WTC11 (cell line): ENCODE results near the gene PAM. TPM values are rescaled to one million over a fixed set of nuclear protein-coding genes. Genes with fewer than 3 reads are reported as not detected.
A peak's percentile ranks its signal among the peaks of the same experiment; 100 is the strongest.

Experiments
- ATAC-seq: fragments of 200-7000 bp; cut with Tn5 transposase; 2 replicates; pipeline ENCODE4 v1.10.0; 2021; ENCODE audit warnings: mild to moderate bottlenecking, moderate library complexity
- CTCF ChIA-PET: fragments of 300-600 bp; sonication (Branson Sonifier 250); formaldehyde crosslinking; loops from one replicate; lab custom pipeline; 2021; ENCODE audit warnings: antibody characterized with exemption; lab: Charles Lee
- POLR2A ChIA-PET: fragments of 350-600 bp; sonication (Branson Sonifier 250); formaldehyde crosslinking; loops from one replicate; lab custom pipeline; 2021; ENCODE audit warnings: antibody characterized with exemption; lab: Charles Lee
- DNase-seq: peaks from one replicate; pipeline ENCODE4 v3.0.0; 2021; ENCODE audit warnings: low spot score
- H3K27ac Mint-ChIP-seq: 2 replicates; pipeline ENCODE4 v1.8.0; 2021; ENCODE audit warnings: mixed read lengths
- H3K27me3 Mint-ChIP-seq: 2 replicates; pipeline ENCODE4 v1.8.0; 2021; ENCODE audit warnings: low read depth, mild to moderate bottlenecking, moderate library complexity, mixed read lengths
- H3K36me3 Mint-ChIP-seq: 2 replicates; pipeline ENCODE4 v1.8.0; 2021; ENCODE audit warnings: mixed read lengths
- H3K4me1 Mint-ChIP-seq: 2 replicates; pipeline ENCODE4 v1.8.0; 2022; ENCODE audit warnings: mixed read lengths
- H3K4me3 Mint-ChIP-seq: 2 replicates; pipeline ENCODE4 v1.8.0; 2021; ENCODE audit warnings: mild to moderate bottlenecking, moderate library complexity, mixed read lengths
- H3K9me3 Mint-ChIP-seq: 2 replicates; pipeline ENCODE4 v1.8.0; 2021; ENCODE audit warnings: mixed read lengths
- CREM ChIP-seq: sonication (generic); formaldehyde crosslinking; IDR thresholded peaks from 2 replicates; pipeline ENCODE4 v1.8.1; 2022; ENCODE audit warnings: mild to moderate bottlenecking, missing genetic modification reagents, moderate library complexity
- EMX1 ChIP-seq: fragments of 250-450 bp; sonication (Bioruptor Pico); IDR thresholded peaks from 2 replicates; pipeline ENCODE4 v1.8.0; 2021; ENCODE audit warnings: mild to moderate bottlenecking
- ESRRA ChIP-seq: sonication (generic); formaldehyde crosslinking; IDR thresholded peaks from 2 replicates; pipeline ENCODE4 v1.8.1; 2022; ENCODE audit warnings: mild to moderate bottlenecking, missing genetic modification reagents, borderline replicate concordance
- GABPB1 ChIP-seq: sonication (generic); formaldehyde crosslinking; IDR thresholded peaks from 2 replicates; pipeline ENCODE4 v1.8.1; 2023; ENCODE audit warnings: mild to moderate bottlenecking, missing genetic modification reagents
- HMGA2 ChIP-seq: fragments of 250-450 bp; sonication (Bioruptor Pico); IDR thresholded peaks from 2 replicates; pipeline ENCODE4 v1.4.0; 2021; ENCODE audit warnings: mild to moderate bottlenecking, moderate library complexity
- MXD4 ChIP-seq: fragments of 250-450 bp; sonication (Bioruptor Pico); IDR thresholded peaks from 2 replicates; pipeline ENCODE4 v1.8.0; 2021; ENCODE audit warnings: mild to moderate bottlenecking, moderate library complexity, borderline replicate concordance
- NR2C2 ChIP-seq: sonication (generic); formaldehyde crosslinking; IDR thresholded peaks from 2 replicates; pipeline ENCODE4 v1.8.0; 2022; ENCODE audit warnings: mild to moderate bottlenecking, missing genetic modification reagents
- RORB ChIP-seq: fragments of 250-450 bp; sonication (Bioruptor Pico); IDR thresholded peaks from 2 replicates; pipeline ENCODE4 v1.9.0; 2021; ENCODE audit warnings: mild to moderate bottlenecking
- ZNF263 ChIP-seq: sonication (generic); formaldehyde crosslinking; IDR thresholded peaks from 2 replicates; pipeline ENCODE4 v1.8.1; 2022; ENCODE audit warnings: low read depth, mild to moderate bottlenecking, moderate library complexity, missing genetic modification reagents
- ZNF317 ChIP-seq: sonication (generic); formaldehyde crosslinking; IDR thresholded peaks from 2 replicates; pipeline ENCODE4 v1.8.1; 2023; ENCODE audit warnings: low read depth, mild to moderate bottlenecking, moderate library complexity, missing genetic modification reagents, borderline replicate concordance
- ZNF671 ChIP-seq: fragments of 250-450 bp; sonication (Bioruptor Pico); IDR thresholded peaks from 2 replicates; pipeline ENCODE4 v1.8.0; 2021; ENCODE audit warnings: mild to moderate bottlenecking
- total RNA-seq: library from RNA; stranded (reverse); gene quantifications from 3 replicates; pipeline ENCODE4 v1.2.3, GENCODE V29; 2021
- TF ChIP-seq, protein P1 (sequence below): sonication (generic); formaldehyde crosslinking; IDR thresholded peaks from 2 replicates; pipeline ENCODE4 v1.8.0; 2022; ENCODE audit warnings: missing genetic modification reagents
- TF ChIP-seq, protein P2 (sequence below): sonication (generic); formaldehyde crosslinking; IDR thresholded peaks from 2 replicates; pipeline ENCODE4 v1.8.0; 2022; ENCODE audit warnings: mild to moderate bottlenecking, missing genetic modification reagents
- TF ChIP-seq, protein P3 (sequence below): sonication (generic); formaldehyde crosslinking; IDR thresholded peaks from 2 replicates; pipeline ENCODE4 v1.8.0; 2023; ENCODE audit warnings: mild to moderate bottlenecking, missing genetic modification reagents
- TF ChIP-seq, protein P4 (sequence below): fragments of 250-450 bp; sonication (Bioruptor Pico); IDR thresholded peaks from 2 replicates; pipeline ENCODE4 v1.9.0; 2021; ENCODE audit warnings: mild to moderate bottlenecking
- TF ChIP-seq, protein P5 (sequence below): sonication (generic); formaldehyde crosslinking; conservative IDR thresholded peaks from 2 replicates; pipeline ENCODE4 v1.8.1; 2022; ENCODE audit warnings: mild to moderate bottlenecking, missing genetic modification reagents
- TF ChIP-seq, protein P6 (sequence below): sonication (generic); formaldehyde crosslinking; IDR thresholded peaks from 2 replicates; pipeline ENCODE4 v1.8.0; 2023; ENCODE audit warnings: missing genetic modification reagents
- TF ChIP-seq, protein P7 (sequence below): sonication (generic); formaldehyde crosslinking; IDR thresholded peaks from 2 replicates; pipeline ENCODE4 v1.8.1; 2022; ENCODE audit warnings: mild to moderate bottlenecking, missing genetic modification reagents, moderate library complexity, borderline replicate concordance
- TF ChIP-seq, protein P8 (sequence below): fragments of 250-450 bp; sonication (Bioruptor Pico); IDR thresholded peaks from 2 replicates; pipeline ENCODE4 v1.8.0; 2021; ENCODE audit warnings: mild to moderate bottlenecking

The PAM gene
- total RNA-seq, 1 experiment from 2014 or later: 52.3 TPM

DNA sequence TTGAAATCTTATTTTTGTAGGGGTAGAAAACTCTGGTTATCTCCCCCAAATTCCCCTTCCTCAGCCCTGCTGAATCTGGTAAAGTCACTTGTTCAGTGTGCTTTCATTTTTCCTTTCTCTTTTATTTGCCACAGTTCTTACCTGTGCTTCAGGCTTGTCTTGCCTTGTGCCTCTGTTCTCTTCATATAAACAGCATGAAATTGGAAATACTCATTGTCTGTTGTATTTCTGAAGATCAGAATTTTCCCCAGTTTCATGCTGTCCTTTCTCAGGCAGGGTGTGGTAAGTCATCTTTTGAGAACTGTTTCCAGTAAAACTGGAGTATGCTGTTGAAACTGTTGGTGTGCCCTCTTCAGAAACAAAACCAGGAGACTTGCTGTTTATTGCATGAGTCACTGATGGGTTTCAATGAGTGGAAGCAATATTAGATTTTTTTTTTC is 7.0 kb downstream of the PAM start:
- Mint-ChIP-seq H3K27ac (peak overlapping the region; percentile 67), H3K36me3 (no peaks in the 10 kb centered on the region), H3K9me3 (no peaks in the 10 kb centered on the region), H3K4me1 (peaks cover 51% of the 10 kb centered on the region), H3K27me3 (no peaks in the 10 kb centered on the region), H3K4me3 (no peak overlapping the region)
- POLR2A ChIA-PET: no interaction called here
- no peak; the same call in 1 of the 2 replicates for ATAC-seq
- CTCF ChIA-PET: no interaction called here
- TF ChIP-seq, protein P1, sequence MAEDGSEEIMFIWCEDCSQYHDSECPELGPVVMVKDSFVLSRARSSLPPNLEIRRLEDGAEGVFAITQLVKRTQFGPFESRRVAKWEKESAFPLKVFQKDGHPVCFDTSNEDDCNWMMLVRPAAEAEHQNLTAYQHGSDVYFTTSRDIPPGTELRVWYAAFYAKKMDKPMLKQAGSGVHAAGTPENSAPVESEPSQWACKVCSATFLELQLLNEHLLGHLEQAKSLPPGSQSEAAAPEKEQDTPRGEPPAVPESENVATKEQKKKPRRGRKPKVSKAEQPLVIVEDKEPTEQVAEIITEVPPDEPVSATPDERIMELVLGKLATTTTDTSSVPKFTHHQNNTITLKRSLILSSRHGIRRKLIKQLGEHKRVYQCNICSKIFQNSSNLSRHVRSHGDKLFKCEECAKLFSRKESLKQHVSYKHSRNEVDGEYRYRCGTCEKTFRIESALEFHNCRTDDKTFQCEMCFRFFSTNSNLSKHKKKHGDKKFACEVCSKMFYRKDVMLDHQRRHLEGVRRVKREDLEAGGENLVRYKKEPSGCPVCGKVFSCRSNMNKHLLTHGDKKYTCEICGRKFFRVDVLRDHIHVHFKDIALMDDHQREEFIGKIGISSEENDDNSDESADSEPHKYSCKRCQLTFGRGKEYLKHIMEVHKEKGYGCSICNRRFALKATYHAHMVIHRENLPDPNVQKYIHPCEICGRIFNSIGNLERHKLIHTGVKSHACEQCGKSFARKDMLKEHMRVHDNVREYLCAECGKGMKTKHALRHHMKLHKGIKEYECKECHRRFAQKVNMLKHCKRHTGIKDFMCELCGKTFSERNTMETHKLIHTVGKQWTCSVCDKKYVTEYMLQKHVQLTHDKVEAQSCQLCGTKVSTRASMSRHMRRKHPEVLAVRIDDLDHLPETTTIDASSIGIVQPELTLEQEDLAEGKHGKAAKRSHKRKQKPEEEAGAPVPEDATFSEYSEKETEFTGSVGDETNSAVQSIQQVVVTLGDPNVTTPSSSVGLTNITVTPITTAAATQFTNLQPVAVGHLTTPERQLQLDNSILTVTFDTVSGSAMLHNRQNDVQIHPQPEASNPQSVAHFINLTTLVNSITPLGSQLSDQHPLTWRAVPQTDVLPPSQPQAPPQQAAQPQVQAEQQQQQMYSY (CRISPR knock-in tag): no peak
- TF ChIP-seq ZNF671 (CRISPR knock-in tag) (no peak), ZNF263 (no peak), MXD4 (CRISPR knock-in tag) (no peak), ESRRA (no peak), RORB (CRISPR knock-in tag) (no peak), CREM (CRISPR knock-in tag) (no peak), HMGA2 (CRISPR knock-in tag) (no peak)
- TF ChIP-seq, protein P2, sequence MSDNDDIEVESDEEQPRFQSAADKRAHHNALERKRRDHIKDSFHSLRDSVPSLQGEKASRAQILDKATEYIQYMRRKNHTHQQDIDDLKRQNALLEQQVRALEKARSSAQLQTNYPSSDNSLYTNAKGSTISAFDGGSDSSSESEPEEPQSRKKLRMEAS: no peak
- TF ChIP-seq, protein P3, sequence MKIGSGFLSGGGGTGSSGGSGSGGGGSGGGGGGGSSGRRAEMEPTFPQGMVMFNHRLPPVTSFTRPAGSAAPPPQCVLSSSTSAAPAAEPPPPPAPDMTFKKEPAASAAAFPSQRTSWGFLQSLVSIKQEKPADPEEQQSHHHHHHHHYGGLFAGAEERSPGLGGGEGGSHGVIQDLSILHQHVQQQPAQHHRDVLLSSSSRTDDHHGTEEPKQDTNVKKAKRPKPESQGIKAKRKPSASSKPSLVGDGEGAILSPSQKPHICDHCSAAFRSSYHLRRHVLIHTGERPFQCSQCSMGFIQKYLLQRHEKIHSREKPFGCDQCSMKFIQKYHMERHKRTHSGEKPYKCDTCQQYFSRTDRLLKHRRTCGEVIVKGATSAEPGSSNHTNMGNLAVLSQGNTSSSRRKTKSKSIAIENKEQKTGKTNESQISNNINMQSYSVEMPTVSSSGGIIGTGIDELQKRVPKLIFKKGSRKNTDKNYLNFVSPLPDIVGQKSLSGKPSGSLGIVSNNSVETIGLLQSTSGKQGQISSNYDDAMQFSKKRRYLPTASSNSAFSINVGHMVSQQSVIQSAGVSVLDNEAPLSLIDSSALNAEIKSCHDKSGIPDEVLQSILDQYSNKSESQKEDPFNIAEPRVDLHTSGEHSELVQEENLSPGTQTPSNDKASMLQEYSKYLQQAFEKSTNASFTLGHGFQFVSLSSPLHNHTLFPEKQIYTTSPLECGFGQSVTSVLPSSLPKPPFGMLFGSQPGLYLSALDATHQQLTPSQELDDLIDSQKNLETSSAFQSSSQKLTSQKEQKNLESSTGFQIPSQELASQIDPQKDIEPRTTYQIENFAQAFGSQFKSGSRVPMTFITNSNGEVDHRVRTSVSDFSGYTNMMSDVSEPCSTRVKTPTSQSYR (CRISPR knock-in tag): no peak
- TF ChIP-seq, protein P4, sequence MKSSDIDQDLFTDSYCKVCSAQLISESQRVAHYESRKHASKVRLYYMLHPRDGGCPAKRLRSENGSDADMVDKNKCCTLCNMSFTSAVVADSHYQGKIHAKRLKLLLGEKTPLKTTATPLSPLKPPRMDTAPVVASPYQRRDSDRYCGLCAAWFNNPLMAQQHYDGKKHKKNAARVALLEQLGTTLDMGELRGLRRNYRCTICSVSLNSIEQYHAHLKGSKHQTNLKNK (CRISPR knock-in tag): no peak
- TF ChIP-seq, protein P5, sequence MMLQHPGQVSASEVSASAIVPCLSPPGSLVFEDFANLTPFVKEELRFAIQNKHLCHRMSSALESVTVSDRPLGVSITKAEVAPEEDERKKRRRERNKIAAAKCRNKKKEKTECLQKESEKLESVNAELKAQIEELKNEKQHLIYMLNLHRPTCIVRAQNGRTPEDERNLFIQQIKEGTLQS (CRISPR knock-in tag): no peak
- no peak for DNase-seq

DNA sequence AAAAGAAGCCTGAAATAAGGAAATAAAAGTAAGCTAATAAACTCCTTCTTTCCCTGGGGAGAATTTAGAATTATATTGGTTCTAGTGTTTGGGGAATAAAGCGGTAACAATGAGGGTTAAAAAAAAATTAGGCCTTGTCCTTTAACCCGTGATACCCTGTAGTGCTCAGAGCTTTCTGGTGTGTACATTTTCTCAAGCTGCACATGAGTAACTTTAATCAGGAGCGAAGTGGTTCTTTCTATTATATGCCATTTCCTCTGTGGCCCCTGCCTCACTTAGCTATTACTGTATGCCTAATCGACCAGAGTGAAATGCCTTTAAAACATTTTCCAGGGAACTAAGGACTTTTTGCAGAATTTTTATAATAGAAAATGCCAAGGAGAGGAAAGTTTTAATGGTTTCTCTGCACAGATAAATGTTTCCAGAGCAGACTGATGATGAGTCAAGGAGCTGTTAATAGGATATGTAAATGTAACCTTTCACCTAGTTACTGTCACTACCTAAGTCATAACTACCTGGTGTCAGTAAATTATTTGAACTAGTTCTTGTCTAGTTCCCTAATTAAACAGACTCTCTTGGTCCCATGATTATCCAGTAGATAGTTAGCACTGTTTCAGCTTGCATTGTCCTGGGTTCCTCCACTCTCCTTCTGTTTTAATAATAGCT is 7.6 kb downstream of the PAM start:
- H3K9me3 Mint-ChIP-seq: no peaks in the 10 kb centered on the region
- DNase-seq (no peak), ATAC-seq (no peak)
- ChIA-PET POLR2A (no interaction called here), CTCF (no interaction called here)
- no peaks in the 10 kb centered on the region for H3K36me3 Mint-ChIP-seq
- no peak overlapping the region for H3K27ac Mint-ChIP-seq
- no peaks in the 10 kb centered on the region for H3K27me3 Mint-ChIP-seq
- H3K4me3 Mint-ChIP-seq: no peak overlapping the region
- H3K4me1 Mint-ChIP-seq: peaks cover 51% of the 10 kb centered on the region
- TF ChIP-seq ZNF317 (CRISPR knock-in tag) (no peak), GABPB1 (no peak), EMX1 (CRISPR knock-in tag) (no peak), HMGA2 (CRISPR knock-in tag) (no peak), CREM (CRISPR knock-in tag) (no peak), MXD4 (CRISPR knock-in tag) (no peak), NR2C2 (CRISPR knock-in tag) (no peak)
- TF ChIP-seq, protein P6, sequence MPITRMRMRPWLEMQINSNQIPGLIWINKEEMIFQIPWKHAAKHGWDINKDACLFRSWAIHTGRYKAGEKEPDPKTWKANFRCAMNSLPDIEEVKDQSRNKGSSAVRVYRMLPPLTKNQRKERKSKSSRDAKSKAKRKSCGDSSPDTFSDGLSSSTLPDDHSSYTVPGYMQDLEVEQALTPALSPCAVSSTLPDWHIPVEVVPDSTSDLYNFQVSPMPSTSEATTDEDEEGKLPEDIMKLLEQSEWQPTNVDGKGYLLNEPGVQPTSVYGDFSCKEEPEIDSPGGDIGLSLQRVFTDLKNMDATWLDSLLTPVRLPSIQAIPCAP (CRISPR knock-in tag): no peak
- TF ChIP-seq, protein P2: no peak
- TF ChIP-seq, protein P1 (CRISPR knock-in tag): no peak
- TF ChIP-seq, protein P7, sequence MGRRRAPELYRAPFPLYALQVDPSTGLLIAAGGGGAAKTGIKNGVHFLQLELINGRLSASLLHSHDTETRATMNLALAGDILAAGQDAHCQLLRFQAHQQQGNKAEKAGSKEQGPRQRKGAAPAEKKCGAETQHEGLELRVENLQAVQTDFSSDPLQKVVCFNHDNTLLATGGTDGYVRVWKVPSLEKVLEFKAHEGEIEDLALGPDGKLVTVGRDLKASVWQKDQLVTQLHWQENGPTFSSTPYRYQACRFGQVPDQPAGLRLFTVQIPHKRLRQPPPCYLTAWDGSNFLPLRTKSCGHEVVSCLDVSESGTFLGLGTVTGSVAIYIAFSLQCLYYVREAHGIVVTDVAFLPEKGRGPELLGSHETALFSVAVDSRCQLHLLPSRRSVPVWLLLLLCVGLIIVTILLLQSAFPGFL (CRISPR knock-in tag): no peak
- TF ChIP-seq, protein P8, sequence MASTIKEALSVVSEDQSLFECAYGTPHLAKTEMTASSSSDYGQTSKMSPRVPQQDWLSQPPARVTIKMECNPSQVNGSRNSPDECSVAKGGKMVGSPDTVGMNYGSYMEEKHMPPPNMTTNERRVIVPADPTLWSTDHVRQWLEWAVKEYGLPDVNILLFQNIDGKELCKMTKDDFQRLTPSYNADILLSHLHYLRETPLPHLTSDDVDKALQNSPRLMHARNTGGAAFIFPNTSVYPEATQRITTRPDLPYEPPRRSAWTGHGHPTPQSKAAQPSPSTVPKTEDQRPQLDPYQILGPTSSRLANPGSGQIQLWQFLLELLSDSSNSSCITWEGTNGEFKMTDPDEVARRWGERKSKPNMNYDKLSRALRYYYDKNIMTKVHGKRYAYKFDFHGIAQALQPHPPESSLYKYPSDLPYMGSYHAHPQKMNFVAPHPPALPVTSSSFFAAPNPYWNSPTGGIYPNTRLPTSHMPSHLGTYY (CRISPR knock-in tag): no peak
